HG02588 (cell line): ENCODE data around the gene RAB40A.
"Not testable (repeated sequence)": the region's sequence is repeated elsewhere in the genome, so short reads cannot be mapped to it uniquely, and the experiment has no call there.

ENCODE experiments used
- ATAC-seq: cut with Tn5 transposase; IDR thresholded peaks from one replicate; pipeline ENCODE4 v1.9.1; 2021; ENCODE audit warnings: mild to moderate bottlenecking, moderate library complexity; ENCODE audit not compliant: unreplicated experiment

Gene RAB40A

GRCh38 chrX:103464774-103465117 is 54.5 kb downstream of the RAB40A start:
- ATAC-seq: peak; percentile 89

- peak; percentile 73 for ATAC-seq
Measured at GRCh38 chrX:103464072-103464773, 55.1 kb downstream of the RAB40A start.

- no peak for ATAC-seq
Measured at GRCh38 chrX:103461156-103461555, 58.1 kb downstream of the RAB40A start.

GRCh38 chrX:103460001-103460755 is 59.1 kb downstream of the RAB40A start:
- ATAC-seq: not testable (repeated sequence)

- ATAC-seq: no peak
Measured at GRCh38 chrX:103453655-103454054, 65.6 kb downstream of the RAB40A start.
